ENCODE data around the gene NFIA.

Gene NFIA

GRCh38 chr1:61132645-61133334, 50.4 kb downstream of the NFIA start:
- no peak for DNase-seq

- no peak for DNase-seq
Measured at GRCh38 chr1:61133335-61134019, 51.1 kb downstream of the NFIA start.

GRCh38 chr1:61135291-61135690, 52.9 kb downstream of the NFIA start:
- no peak for DNase-seq

GRCh38 chr1:61138305-61138704, 55.9 kb downstream of the NFIA start:
- no peak for DNase-seq

GRCh38 chr1:61138921-61139774, 56.8 kb downstream of the NFIA start:
- peak; percentile 49 to 62 for DNase-seq

- no peak for DNase-seq
Measured at GRCh38 chr1:61139775-61140549, 57.6 kb downstream of the NFIA start.

- DNase-seq: peak in 1 of 2 experiments; percentile 22
Measured at GRCh38 chr1:61140778-61141177, 58.4 kb downstream of the NFIA start.

- DNase-seq: no peak
Measured at GRCh38 chr1:61141288-61142042, 59.1 kb downstream of the NFIA start.

GRCh38 chr1:61142043-61142440, 59.7 kb downstream of the NFIA start:
- DNase-seq: no peak

- no peak for DNase-seq
Measured at GRCh38 chr1:61142726-61143500, 60.6 kb downstream of the NFIA start.

- no peak for DNase-seq
Measured at GRCh38 chr1:61143821-61144424, 61.6 kb downstream of the NFIA start.

- DNase-seq: no peak
Measured at GRCh38 chr1:61149010-61149860, 66.9 kb downstream of the NFIA start.

- DNase-seq: no peak
Measured at GRCh38 chr1:61151565-61151964, 69.2 kb downstream of the NFIA start.

GRCh38 chr1:61152066-61152465, 69.7 kb downstream of the NFIA start:
- no peak for DNase-seq

GRCh38 chr1:61152469-61153105, 70.2 kb downstream of the NFIA start:
- DNase-seq: no peak

GRCh38 chr1:61156576-61157467, 74.5 kb downstream of the NFIA start:
- DNase-seq: no peak

- DNase-seq: peak in 1 of 2 experiments; percentile 9
Measured at GRCh38 chr1:61157468-61157987, 75.2 kb downstream of the NFIA start.

GRCh38 chr1:61158591-61158990, 76.2 kb downstream of the NFIA start:
- no peak for DNase-seq

Data from AML-193 (cell line).